HEK293 (cell line): ENCODE measurements around the gene DYRK2.

Experiments used
- MYNN ChIP-seq: fragments of 450-650 bp; formaldehyde crosslinking; IDR thresholded peaks from 2 replicates; pipeline ENCODE4 v1.5.1; 2016; ENCODE audit warnings: missing biosample characterization, missing genetic modification characterization, borderline replicate concordance
- ZFHX2 ChIP-seq: fragments of 450-650 bp; formaldehyde crosslinking; conservative IDR thresholded peaks from 2 replicates; pipeline ENCODE4 v1.5.1; 2016; ENCODE audit warnings: missing biosample characterization, missing genetic modification characterization
- ZNF184 ChIP-seq: fragments of 450-650 bp; IDR thresholded peaks from 2 replicates; pipeline ENCODE4 v1.5.1; 2018; ENCODE audit warnings: missing biosample characterization, mild to moderate bottlenecking, missing genetic modification characterization
- ZNF266 ChIP-seq: fragments of 450-650 bp; formaldehyde crosslinking; IDR thresholded peaks from 2 replicates; pipeline ENCODE4 v1.5.1; 2016; ENCODE audit warnings: missing biosample characterization, missing genetic modification characterization, low read depth
- ZNF48 ChIP-seq: fragments of 450-650 bp; formaldehyde crosslinking; IDR thresholded peaks from 2 replicates; pipeline ENCODE4 v1.5.1; 2016; ENCODE audit warnings: missing biosample characterization, missing genetic modification characterization
- ZNF585B ChIP-seq: fragments of 450-650 bp; formaldehyde crosslinking; IDR thresholded peaks from 2 replicates; pipeline ENCODE4 v1.5.1; 2016; ENCODE audit warnings: missing biosample characterization, missing genetic modification characterization

DNA sequence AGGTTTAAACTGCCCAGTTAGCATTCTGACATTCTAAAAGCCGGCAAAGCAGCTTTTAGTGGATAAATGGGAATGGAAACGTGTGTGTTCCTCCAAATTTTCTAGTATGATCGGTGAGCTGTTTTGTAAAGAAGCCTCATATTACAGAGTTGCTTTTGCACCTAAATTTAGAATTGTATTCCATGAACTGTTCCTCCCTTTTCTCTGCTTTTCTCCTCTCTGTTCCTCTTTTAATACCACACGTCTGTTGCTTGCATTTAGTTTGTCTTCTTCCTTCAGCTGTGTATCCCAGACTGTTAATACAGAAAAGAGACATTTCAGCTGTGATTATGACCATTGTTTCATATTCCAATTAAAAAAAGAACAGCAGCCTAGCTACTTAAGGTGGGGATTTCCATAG lies 10.7 kb downstream of the DYRK2 start:
- TF ChIP-seq ZNF266 (tag by site-specific recombination) (no peak), ZNF48 (tag by site-specific recombination) (no peak), ZNF184 (tag by site-specific recombination) (no peak), MYNN (tag by site-specific recombination) (no peak), ZFHX2 (no peak), ZNF585B (no peak)
